ENCODE measurements around the gene ZNF740. TPM values are rescaled to one million over a fixed set of nuclear protein-coding genes. Genes with fewer than 3 reads are reported as not detected.

ZNF740 gene
- total RNA-seq, 1 donor, result 15.2 TPM

DNA sequence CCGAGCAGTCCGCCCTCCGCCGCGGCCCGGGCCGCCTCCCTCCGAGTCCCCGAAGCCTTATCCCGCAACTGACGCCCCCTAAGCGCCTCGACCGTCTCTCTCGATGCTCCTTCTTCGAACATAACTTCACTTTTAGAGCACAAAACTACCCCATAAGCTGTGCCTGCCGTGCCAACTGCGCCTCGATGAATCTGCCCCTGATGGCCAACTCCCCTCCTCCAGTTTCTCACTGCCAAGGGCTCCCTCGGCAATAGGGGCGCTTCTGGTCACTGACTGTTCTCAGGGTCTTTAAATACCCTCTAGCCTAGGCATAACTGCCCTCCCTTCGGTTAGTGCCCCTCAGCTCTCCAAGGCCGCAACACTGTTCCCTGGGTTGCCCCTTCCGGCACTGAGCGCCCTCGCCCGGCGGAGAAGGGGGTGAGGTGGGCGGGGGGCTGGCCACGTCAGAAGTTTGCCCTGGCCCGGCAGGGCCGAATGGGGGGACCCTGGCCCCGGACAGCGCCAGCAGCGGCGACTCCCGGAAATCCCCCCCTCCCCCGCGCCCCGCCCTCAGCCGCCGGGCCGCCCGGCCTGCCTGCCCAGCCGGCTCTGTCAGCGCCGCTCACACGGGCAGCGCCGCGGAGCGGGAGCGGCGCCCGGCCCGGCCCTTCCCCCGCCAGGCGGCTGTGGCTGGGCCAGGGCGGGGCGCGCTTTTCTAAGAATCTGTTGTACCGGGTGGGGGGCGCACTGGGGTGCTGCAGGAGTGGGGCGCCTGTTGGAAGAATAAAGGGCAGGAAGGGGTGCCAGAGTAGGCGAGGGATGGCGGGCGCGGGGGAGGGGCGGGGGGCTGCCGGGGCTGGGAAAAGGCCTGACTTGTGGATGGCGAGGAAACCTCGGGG, 40.9 kb downstream of the ZNF740 start:
- Histone ChIP-seq H3K4me1 (ENCODE audit: insufficient read depth, low read length) (peaks cover 61% of the 10 kb centered on the region), H3K4me3 (ENCODE audit: low read length) (peak overlapping the region; percentile 75), H3K27me3 (ENCODE audit: insufficient read depth, low read length) (no peaks in the 10 kb centered on the region), H3K9me3 (ENCODE audit: low read depth, low read length) (no peaks in the 10 kb centered on the region)

DNA sequence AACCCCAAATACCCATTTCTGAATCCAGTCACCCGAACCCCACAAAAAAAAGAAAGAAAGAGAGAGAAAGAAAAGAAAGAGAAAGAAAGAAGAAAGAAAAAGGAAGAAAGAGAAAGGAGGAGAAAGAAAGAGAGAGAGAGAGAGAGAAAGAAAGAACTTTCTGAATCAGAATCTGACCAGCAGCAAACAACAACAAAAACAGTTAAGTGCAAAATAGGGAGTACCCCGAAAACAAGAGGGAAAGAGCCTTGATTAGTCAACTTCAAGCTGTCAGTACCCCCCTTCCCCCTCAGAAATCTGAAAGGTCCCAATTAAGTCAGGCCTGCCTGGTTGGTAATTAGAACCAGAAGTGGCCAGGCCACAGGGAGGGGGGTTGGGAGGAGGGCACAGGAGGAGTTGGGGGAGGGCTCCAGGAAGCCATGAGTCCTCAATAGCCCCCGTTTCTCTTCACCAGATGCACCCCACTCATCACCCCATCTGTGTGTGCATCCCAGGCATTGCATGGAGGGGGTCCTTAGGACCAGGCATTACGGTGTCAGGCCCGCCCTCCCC, 41.7 kb downstream of the ZNF740 start:
- H3K9me3 ChIP-seq (ENCODE audit: low read depth, low read length), result no peaks in the 10 kb centered on the region
- peaks cover 53% of the 10 kb centered on the region for H3K4me1 ChIP-seq (ENCODE audit: insufficient read depth, low read length)
- no peaks in the 10 kb centered on the region for H3K27me3 ChIP-seq (ENCODE audit: insufficient read depth, low read length)
- H3K4me3 ChIP-seq (ENCODE audit: low read length), result no peak overlapping the region

DNA sequence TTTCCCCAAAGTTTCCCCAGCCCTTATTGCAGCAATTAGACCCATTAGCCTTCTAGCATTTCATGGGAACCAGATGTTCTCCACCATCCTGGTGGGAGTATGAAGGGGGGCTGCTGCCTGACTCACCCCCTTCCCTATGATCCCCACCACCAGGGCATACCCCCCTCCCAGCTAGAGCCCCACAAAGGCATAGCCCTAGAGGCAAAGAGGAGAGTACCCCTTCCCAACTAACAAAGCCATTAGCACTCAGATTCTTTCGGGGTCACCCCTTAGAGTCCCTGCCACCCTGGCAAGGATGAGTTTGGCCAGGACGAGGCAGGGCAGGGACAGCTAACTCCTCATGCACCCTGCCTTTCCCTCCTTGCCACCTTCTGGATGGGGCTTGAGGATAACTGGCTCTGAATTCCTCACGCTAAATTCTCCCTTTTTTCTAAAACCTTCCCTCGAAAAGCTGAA, 42.3 kb downstream of the ZNF740 start:
- H3K27me3 ChIP-seq (ENCODE audit: insufficient read depth, low read length), result no peaks in the 10 kb centered on the region
- no peak overlapping the region for H3K4me3 ChIP-seq (ENCODE audit: low read length)
- no peaks in the 10 kb centered on the region for H3K9me3 ChIP-seq (ENCODE audit: low read depth, low read length)
- H3K4me1 ChIP-seq (ENCODE audit: insufficient read depth, low read length), result peaks cover 47% of the 10 kb centered on the region

DNA sequence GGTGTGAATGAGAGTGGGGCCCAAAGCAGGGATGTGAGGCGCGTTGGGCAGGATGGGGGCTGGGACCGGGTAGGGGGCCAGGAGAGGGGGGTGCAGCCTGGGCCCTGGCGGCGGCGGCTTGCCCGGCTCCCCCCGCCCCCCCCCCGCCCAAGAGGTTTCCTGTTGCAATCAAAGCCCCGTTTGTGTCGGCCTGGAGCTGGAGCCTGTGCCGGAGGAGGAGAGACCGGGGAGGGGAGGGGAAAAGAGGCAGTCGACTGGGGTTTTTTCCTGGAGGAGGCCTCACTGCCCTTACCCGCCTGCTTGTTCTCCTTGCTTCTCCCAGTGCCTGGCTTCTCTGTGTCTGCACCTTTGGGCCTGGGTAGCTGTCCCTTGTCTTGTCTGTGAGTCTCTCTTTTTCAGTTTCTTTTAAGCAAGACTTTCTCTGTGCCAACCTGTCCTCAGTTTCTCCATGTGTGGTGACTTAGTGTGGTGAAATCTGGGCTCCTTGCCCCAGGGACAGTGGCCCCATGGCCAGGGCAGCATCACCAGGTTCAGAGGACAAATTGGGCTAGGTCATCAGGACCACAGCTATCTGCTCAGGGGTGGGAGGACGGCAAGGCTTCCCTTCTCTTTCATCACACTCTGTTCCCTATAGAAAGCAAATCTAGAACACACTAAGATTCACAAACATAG, 43.0 kb downstream of the ZNF740 start:
- Histone ChIP-seq H3K4me3 (ENCODE audit: low read length) (no peak overlapping the region), H3K4me1 (ENCODE audit: insufficient read depth, low read length) (peaks cover 40% of the 10 kb centered on the region), H3K27me3 (ENCODE audit: insufficient read depth, low read length) (no peaks in the 10 kb centered on the region), H3K9me3 (ENCODE audit: low read depth, low read length) (no peaks in the 10 kb centered on the region)

DNA sequence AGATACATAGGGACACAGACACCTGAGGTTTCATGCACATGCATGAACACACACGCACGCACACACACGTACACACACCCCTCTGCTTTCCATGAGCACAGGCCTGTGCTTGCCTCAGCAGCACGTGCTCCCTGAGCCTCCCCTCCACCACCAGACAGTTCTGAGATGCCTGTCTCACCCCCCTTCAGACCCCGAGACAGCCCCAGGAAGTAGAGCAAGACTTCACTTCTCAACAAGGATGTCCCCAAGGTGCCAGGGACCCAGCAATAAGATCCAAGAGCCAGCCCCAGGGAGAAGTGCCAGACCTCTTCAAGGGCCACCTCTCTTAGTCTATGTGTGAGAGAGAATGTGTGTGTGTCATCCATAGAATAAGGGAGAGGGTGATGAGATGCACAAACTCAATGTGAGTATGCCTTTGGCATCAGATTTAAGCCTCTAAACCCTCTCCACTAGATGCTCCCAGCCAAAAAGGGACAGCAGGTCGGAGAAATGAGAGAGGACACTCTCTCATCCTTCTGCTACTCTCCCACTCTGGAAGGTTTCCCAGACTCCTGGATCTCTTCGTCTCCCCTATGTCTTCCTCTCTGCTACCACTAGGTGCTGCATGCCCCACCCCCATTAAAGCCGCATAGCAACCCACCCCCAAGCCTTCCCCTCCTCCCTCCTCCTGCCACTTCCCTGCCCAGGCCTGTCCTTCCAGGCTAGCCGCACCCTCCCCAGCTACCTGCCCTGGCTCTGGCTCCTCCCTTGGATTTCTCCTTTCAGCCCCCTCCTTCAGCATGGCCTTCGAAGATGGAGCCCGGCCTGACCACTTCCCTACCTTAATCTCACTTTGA, 43.8 kb downstream of the ZNF740 start:
- H3K27me3 ChIP-seq (ENCODE audit: insufficient read depth, low read length), result no peaks in the 10 kb centered on the region
- no peaks in the 10 kb centered on the region for H3K9me3 ChIP-seq (ENCODE audit: low read depth, low read length)
- no peak overlapping the region for H3K4me3 ChIP-seq (ENCODE audit: low read length)
- H3K4me1 ChIP-seq (ENCODE audit: insufficient read depth, low read length), result peaks cover 34% of the 10 kb centered on the region

DNA sequence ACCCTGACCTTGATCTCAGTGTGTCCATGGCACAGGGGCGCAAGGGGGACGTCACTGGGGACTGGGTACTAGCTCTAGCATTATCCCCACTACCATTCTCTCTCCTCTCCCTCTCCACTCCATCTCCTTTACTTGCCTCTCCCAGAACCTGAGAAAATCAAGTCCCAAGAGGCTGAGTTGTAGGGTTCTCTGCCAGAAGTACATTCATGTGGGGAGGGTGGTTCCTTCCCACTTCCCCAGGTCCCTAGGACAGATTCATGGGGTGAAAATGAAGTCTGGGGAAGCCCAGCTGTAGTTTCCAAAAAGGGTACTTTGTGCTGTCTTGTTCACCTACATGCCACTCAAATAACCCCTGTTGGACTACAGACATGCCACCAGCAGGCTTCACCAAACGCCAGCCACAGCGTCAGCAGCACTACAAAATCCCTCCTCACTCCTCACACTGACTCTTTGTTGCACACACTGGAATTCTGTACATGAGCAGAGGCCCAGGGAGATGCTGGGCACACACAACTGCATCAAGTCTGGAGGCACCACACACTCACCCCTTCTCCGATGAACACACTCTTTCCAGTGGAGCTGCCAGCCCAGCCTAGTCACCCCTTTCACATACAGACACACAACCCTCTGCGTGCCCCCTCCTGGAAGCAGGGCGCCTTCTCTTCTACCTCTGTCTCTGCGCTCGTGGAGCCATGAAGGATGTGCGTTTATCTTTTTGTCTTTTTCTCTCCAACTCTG, 44.5 kb downstream of the ZNF740 start:
- Histone ChIP-seq H3K27me3 (ENCODE audit: insufficient read depth, low read length) (no peaks in the 10 kb centered on the region), H3K4me3 (ENCODE audit: low read length) (no peak overlapping the region), H3K9me3 (ENCODE audit: low read depth, low read length) (no peaks in the 10 kb centered on the region), H3K4me1 (ENCODE audit: insufficient read depth, low read length) (peaks cover 28% of the 10 kb centered on the region)

DNA sequence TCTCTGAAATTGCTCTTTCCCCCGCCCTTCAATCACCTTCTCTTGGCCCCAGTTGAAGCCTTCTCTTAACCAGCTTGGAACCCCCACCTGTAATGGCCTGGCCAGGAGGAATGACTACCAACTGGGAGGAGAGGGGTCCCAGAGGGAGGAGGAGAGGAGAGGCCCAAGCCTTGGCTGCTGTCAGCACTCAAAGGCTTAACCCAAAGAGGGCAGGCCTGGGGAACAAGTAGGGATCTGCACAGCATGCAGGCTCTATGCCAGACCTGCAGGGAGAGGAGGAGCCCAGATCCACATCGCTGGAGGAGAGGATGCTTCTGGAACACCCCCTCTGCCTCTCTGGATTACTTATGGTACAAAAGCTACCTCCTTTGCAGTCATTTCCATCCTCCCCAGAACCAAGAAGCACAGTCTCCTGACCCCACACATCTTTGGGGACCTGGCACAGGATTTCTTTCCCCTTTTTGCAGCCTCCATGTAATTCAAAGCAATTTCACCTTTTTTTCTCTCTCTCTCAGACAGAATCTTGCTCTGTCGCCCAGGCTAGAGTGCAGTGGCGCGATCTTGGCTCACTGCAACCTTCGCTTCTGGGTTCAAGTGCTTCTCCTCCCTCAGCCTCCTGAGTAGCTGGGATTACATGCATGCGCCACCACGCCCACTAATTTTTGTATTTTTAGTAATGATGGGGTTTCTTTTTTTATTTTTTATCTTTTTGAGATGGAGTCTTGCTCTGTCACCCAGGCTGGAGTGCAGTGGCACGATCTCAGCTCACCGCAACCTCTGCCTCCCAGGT, 45.3 kb downstream of the ZNF740 start:
- Histone ChIP-seq H3K27me3 (ENCODE audit: insufficient read depth, low read length) (no peaks in the 10 kb centered on the region), H3K4me1 (ENCODE audit: insufficient read depth, low read length) (peaks cover 28% of the 10 kb centered on the region), H3K9me3 (ENCODE audit: low read depth, low read length) (no peaks in the 10 kb centered on the region), H3K4me3 (ENCODE audit: low read length) (no peak overlapping the region)

DNA sequence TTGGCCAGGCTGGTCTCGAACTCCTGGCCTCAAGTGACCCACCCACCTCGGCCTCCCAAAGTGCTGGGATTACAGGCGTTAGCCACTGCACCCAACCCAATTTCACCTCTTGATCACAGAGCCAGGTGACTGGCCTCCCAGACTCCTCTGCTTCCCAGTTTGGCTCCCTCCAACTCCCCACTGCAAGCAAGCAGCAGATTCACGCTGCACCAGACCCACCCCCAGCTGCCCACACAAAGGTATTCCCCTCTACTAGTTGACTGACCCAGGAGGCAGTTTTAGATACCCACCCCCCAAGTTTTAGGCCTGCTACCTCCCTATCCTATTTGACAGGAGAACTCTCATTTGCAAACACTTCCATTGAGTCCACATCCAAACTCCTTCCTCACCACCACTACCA, 46.3 kb downstream of the ZNF740 start:
- Histone ChIP-seq H3K4me1 (ENCODE audit: insufficient read depth, low read length) (peaks cover 34% of the 10 kb centered on the region), H3K9me3 (ENCODE audit: low read depth, low read length) (no peaks in the 10 kb centered on the region), H3K27me3 (ENCODE audit: insufficient read depth, low read length) (no peaks in the 10 kb centered on the region), H3K4me3 (ENCODE audit: low read length) (no peak overlapping the region)

DNA sequence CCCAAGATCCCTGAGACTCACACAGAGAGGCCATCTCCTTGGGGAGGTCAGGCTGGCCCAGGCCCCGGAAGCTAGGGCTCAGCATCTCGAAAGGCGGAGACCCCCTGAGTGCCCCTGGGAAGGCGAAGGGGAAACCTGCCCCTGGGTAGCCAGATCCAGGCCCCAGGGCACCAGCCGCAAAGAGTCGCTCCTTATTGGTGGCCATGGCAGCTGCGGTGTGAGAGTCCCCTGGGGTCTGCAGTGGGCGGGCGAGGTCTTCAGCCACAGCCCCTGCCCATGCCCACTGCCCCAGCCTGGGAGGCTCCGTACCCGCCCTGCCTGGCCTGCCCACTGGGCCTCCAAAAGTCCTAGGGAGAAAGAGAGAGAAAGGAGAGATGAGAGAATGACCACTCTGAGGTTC, 46.8 kb downstream of the ZNF740 start:
- Histone ChIP-seq H3K27me3 (ENCODE audit: insufficient read depth, low read length) (no peaks in the 10 kb centered on the region), H3K4me1 (ENCODE audit: insufficient read depth, low read length) (peaks cover 31% of the 10 kb centered on the region), H3K4me3 (ENCODE audit: low read length) (no peak overlapping the region), H3K9me3 (ENCODE audit: low read depth, low read length) (no peaks in the 10 kb centered on the region)

DNA sequence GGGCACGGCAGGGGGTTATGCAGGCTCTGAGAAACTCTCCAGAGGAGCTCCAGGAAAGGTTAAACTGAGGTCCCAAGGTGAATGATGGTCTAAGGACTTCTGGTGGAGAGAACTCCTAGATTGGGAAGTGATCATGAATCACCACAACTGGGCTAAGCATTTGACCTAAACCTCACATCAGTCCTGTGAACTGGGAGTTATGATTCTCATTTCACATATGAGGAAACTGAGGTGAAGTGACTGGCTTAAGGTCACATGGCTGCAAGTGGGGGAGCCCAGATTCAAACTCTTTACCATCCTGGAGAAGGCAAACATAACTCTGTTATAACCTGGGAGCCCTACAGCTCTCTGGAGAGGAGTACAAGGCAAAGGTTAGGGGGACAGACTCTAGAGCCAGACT, 47.3 kb downstream of the ZNF740 start:
- peaks cover 31% of the 10 kb centered on the region for H3K4me1 ChIP-seq (ENCODE audit: insufficient read depth, low read length)
- H3K9me3 ChIP-seq (ENCODE audit: low read depth, low read length), result no peaks in the 10 kb centered on the region
- no peaks in the 10 kb centered on the region for H3K27me3 ChIP-seq (ENCODE audit: insufficient read depth, low read length)
- no peak overlapping the region for H3K4me3 ChIP-seq (ENCODE audit: low read length)

DNA sequence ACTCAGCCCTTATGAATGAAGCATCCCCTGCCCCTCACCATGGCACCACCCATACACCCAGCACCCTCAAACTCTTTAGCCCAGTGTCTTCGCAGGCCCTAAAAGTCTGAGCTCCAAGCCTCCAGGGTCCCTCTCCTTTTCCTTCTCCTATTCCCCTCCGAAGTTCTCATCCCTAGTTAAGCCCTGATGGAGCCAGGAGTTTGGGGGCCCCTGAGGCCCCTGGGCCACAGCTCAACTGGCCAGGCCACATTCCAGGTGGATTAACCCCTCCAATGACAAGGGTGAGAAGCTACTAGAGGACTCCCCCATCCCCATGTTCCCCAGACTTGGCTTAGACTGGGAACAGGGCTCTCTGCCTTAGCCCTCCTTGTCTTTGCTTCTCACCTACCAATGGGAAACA, 48.9 kb downstream of the ZNF740 start:
- Histone ChIP-seq H3K9me3 (ENCODE audit: low read depth, low read length) (no peaks in the 10 kb centered on the region), H3K4me3 (ENCODE audit: low read length) (no peak overlapping the region), H3K4me1 (ENCODE audit: insufficient read depth, low read length) (peaks cover 30% of the 10 kb centered on the region), H3K27me3 (ENCODE audit: insufficient read depth, low read length) (no peaks in the 10 kb centered on the region)

DNA sequence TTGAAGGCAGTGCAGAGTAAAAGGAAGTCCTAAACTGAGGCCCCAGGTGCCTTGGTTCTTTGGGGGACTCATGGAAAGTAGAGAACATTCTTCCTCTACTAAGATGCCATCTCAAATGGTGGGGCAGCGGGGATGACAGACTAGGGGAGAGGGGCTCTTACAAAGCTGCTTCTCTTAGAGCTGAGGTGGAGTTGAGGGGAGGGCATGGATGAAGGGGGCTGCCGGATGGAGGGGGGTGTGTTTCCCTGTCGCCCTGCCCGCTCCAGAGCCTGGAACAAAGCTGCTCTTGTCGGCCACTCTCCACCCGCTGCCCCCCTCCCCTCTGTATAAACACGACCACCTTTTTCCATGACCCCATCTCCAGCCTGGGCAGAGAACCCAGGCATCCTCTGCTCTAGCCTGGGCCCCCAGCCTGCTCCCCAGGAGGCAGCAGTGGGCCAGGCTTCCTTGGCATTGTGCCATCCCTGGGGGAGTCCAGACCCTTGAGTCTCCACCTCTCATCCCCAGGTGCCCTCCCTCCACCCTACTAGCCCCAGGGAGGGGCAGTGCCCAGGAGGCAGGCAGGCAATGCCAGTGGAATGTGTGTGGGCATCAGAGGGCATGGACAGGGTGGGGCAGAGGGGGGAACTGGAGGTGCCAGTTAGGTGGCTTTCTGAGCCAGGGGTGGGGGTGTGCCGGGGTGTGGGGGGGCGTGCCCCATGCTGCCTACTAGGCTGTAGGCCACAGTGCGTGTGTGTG, 49.8 kb downstream of the ZNF740 start:
- Histone ChIP-seq H3K4me1 (ENCODE audit: insufficient read depth, low read length) (peaks cover 26% of the 10 kb centered on the region), H3K9me3 (ENCODE audit: low read depth, low read length) (no peaks in the 10 kb centered on the region), H3K4me3 (ENCODE audit: low read length) (no peak overlapping the region), H3K27me3 (ENCODE audit: insufficient read depth, low read length) (no peaks in the 10 kb centered on the region)

DNA sequence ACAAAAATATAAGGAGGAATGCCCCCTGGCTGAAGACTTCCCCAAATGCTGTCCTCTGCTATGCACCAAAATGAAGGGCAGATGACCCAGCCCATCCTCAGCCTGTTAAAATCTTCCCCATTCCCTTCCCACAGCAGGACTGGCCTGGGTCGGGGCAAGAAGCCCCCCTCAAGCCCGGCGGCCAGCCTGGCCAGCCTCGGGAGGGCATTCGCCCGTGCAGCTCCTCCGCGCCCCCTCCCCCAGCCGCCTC, 51.1 kb downstream of the ZNF740 start:
- Histone ChIP-seq H3K4me1 (ENCODE audit: insufficient read depth, low read length) (peaks cover 38% of the 10 kb centered on the region), H3K27me3 (ENCODE audit: insufficient read depth, low read length) (no peaks in the 10 kb centered on the region), H3K4me3 (ENCODE audit: low read length) (peak overlapping the region; percentile 35), H3K9me3 (ENCODE audit: low read depth, low read length) (no peaks in the 10 kb centered on the region)
